Endodermal cell (in vitro differentiated cells): ENCODE measurements around the gene FXYD3. TPM values are rescaled to one million over a fixed set of nuclear protein-coding genes. Genes with fewer than 3 reads are reported as not detected.
A peak's percentile ranks its signal among the peaks of the same experiment; 100 is the strongest.
"Not testable (repeated sequence)": the region's sequence is repeated elsewhere in the genome, so short reads cannot be mapped to it uniquely, and the experiment has no call there.

Experiments used
- DNase-seq: peaks from one replicate; pipeline ENCODE4 v3.0.0-alpha.2; 2017
- H3K27ac ChIP-seq: 2 replicates; pipeline ENCODE4 v1.5.1; 2013; ENCODE audit warnings: mild to moderate bottlenecking, low read depth, low read length, moderate library complexity
- H3K27me3 ChIP-seq: 2 replicates; pipeline ENCODE4 v1.6.1; 2013; ENCODE audit warnings: mild to moderate bottlenecking, low read length, moderate library complexity; ENCODE audit not compliant: insufficient read depth, control insufficient read depth, poor library complexity, severe bottlenecking
- H3K36me3 ChIP-seq: 2 replicates; pipeline ENCODE4 v1.7.0; 2013; ENCODE audit warnings: mild to moderate bottlenecking, low read length, moderate library complexity; ENCODE audit not compliant: control insufficient read depth, insufficient read depth
- H3K4me1 ChIP-seq: one replicate; pipeline ENCODE4 v1.7.0; 2013; ENCODE audit warnings: low read length; ENCODE audit not compliant: control insufficient read depth, insufficient read depth
- H3K4me3 ChIP-seq: 2 replicates; pipeline ENCODE4 v1.5.1; 2013; ENCODE audit warnings: mild to moderate bottlenecking, low read length, moderate library complexity
- H3K9ac ChIP-seq: 2 replicates; pipeline ENCODE4 v1.6.1; 2013; ENCODE audit warnings: mild to moderate bottlenecking, low read length, moderate library complexity; ENCODE audit not compliant: poor library complexity, severe bottlenecking; ENCODE audit errors: extremely low read depth
- H3K9me3 ChIP-seq: 2 replicates; pipeline ENCODE4 v1.6.1; 2013; ENCODE audit warnings: mild to moderate bottlenecking, low read length, moderate library complexity; ENCODE audit not compliant: control insufficient read depth
- H3K27ac Mint-ChIP-seq: 2 replicates; pipeline ENCODE4 v1.8.0; 2020; ENCODE audit warnings: mixed read lengths
- H3K27me3 Mint-ChIP-seq: 2 replicates; pipeline ENCODE4 v1.8.0; 2021; ENCODE audit warnings: mild to moderate bottlenecking, mixed read lengths; ENCODE audit not compliant: insufficient read depth
- H3K36me3 Mint-ChIP-seq: 2 replicates; pipeline ENCODE4 v1.8.0; 2020; ENCODE audit warnings: low read depth, mixed read lengths
- H3K4me1 Mint-ChIP-seq: 2 replicates; pipeline ENCODE4 v1.8.0; 2020; ENCODE audit warnings: mixed read lengths
- H3K4me3 Mint-ChIP-seq: 2 replicates; pipeline ENCODE4 v1.8.0; 2020; ENCODE audit warnings: mild to moderate bottlenecking, moderate library complexity, mixed read lengths
- H3K9me3 Mint-ChIP-seq: 2 replicates; pipeline ENCODE4 v1.8.0; 2020; ENCODE audit warnings: mild to moderate bottlenecking, mixed read lengths
- WGBS, 2 experiments: methylation state at CpG; one replicate each; pipeline versions ENCODE4 v1.1.5 to v1.1.7; 2013; ENCODE audit warnings: missing lambda C conversion rate in 2 of 2, mixed read lengths in 1 of 2; ENCODE audit not compliant: insufficient coverage in 1 of 2, insufficient read length in 1 of 2; 5-methylcytosine and 5-hydroxymethylcytosine counted together
- total RNA-seq, 2 donors: library from RNA; stranded (reverse); fragmentation: NEBNext Ultra II Directional in 1 of 2; extraction: Animal tissue kit (Norgen Biotek cat#: 25700) in 1 of 2; gene quantifications; 2 replicates in 1 of 2; 3 replicates in 1 of 2; pipeline ENCODE4 v1.2.1, GENCODE V29; 2021
- TF ChIP-seq, protein P1 (sequence below): fragments of 200-600 bp; sonication (generic); conservative IDR thresholded peaks from 2 replicates; pipeline ENCODE4 v1.5.0; 2021; ENCODE audit warnings: antibody characterized with exemption, mild to moderate bottlenecking

The FXYD3 gene
- total RNA-seq, 2 donors from 2014 or later = not detected

DNA sequence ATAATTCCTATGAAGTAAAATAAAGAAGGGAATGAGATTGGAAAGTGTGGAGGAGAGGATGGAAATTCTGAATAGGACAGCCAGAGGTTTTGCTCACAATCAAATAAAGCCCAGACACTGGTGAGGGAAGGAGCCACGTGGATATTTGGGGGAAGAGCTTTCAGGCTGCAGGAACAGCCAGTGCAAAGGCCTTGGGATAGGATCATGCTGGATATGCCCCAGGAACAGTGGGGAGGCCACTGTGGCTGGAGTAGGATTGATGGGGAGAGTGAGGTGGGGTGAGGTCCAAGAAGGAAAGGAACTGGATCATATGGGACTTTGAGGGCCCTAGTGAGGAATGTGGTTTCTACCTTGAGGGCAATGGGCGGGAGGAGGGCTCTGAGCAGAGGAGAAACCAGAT is 34.8 kb downstream of the FXYD3 start:
- Mint-ChIP-seq H3K27me3 (peaks cover 39% of the 10 kb centered on the region), H3K4me3 (no peak overlapping the region), H3K9me3 (no peaks in the 10 kb centered on the region), H3K27ac (no peak overlapping the region), H3K4me1 (peaks cover 6% of the 10 kb centered on the region), H3K36me3 (no peaks in the 10 kb centered on the region)
- Histone ChIP-seq H3K27me3 (peaks cover 30% of the 10 kb centered on the region), H3K9ac (no peak overlapping the region), H3K27ac (no peak overlapping the region), H3K36me3 (no peaks in the 10 kb centered on the region), H3K4me1 (no peaks in the 10 kb centered on the region), H3K4me3 (no peak overlapping the region), H3K9me3 (no peaks in the 10 kb centered on the region)
- WGBS, 2 experiments = 79 to 83% methylated on average over 2 of the region's 2 CpGs
- TF ChIP-seq, protein P1, sequence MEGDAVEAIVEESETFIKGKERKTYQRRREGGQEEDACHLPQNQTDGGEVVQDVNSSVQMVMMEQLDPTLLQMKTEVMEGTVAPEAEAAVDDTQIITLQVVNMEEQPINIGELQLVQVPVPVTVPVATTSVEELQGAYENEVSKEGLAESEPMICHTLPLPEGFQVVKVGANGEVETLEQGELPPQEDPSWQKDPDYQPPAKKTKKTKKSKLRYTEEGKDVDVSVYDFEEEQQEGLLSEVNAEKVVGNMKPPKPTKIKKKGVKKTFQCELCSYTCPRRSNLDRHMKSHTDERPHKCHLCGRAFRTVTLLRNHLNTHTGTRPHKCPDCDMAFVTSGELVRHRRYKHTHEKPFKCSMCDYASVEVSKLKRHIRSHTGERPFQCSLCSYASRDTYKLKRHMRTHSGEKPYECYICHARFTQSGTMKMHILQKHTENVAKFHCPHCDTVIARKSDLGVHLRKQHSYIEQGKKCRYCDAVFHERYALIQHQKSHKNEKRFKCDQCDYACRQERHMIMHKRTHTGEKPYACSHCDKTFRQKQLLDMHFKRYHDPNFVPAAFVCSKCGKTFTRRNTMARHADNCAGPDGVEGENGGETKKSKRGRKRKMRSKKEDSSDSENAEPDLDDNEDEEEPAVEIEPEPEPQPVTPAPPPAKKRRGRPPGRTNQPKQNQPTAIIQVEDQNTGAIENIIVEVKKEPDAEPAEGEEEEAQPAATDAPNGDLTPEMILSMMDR = no peak
- no peak for DNase-seq

DNA sequence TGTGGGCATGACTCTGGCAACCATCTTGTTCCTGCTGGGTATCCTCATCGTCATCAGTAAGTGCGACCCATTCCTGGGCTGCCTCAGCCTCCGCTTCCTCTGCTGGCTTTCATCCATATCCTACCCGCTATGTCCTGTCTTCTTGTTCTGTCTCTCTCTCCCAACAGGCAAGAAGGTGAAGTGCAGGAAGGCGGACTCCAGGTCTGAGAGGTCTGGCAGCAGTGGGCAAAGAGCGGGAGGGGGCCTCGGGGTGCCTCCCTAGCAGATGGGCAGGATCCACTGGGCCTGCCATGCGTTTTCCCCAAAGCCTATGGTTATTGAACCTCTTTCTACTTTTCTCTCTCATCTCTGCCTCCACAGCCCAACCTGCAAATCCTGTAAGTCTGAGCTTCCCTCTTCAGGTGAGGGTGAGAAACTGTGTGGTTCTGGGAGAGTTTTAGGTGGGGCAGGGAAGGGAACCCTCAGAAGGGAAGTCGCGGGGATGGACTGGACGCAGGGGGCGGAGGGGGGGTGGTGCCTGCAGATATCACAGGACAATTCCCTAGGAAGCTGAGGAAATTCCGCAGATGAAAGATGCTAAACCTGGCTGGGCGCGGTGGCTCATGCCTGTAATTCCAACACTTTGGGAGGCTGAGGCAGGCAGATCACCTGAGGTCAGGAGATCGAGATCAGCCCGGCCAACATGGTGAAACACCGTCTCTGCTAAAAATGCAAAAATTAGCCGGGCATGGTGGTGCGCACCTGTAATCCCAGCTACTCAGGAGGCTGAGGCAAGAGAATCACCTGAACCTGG is 35.8 kb downstream of the FXYD3 start:
- no peak overlapping the region for H3K4me3 ChIP-seq
- 90% methylated on average over 20 of the region's 20 CpGs for WGBS, 2 experiments
- Mint-ChIP-seq H3K36me3 (no peaks in the 10 kb centered on the region), H3K27ac (no peak overlapping the region), H3K4me3 (no peak overlapping the region), H3K9me3 (no peaks in the 10 kb centered on the region), H3K27me3 (peaks cover 37% of the 10 kb centered on the region), H3K4me1 (peaks cover 6% of the 10 kb centered on the region)
- peak; percentile 65 for DNase-seq
- H3K9me3 ChIP-seq = no peaks in the 10 kb centered on the region
- TF ChIP-seq, protein P1 = peak; percentile 35
- peaks cover 27% of the 10 kb centered on the region for H3K27me3 ChIP-seq
- H3K9ac ChIP-seq = no peak overlapping the region
- no peaks in the 10 kb centered on the region for H3K4me1 ChIP-seq
- no peaks in the 10 kb centered on the region for H3K36me3 ChIP-seq
- H3K27ac ChIP-seq = no peak overlapping the region

DNA sequence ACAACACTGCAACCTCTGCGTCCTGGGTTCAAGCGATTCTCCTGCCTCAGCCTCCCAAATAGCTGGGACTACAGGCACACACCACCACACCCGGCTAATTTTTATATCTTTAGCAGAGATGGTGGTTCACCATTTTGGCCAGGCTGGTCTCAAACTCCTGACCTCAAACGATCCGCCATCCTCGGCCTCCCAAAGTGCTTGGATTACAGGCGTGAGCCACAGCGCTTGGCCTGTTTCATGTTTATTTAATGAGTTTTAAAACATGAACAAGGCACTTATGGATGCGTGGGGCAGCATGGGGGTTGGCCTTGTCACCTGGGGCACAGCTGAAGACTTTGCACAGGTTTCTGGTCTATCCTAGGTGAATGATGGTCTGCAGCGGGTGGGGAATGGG is 37.5 kb downstream of the FXYD3 start:
- H3K9me3 ChIP-seq, H3K9me3 Mint-ChIP-seq, H3K27ac Mint-ChIP-seq, H3K4me1 Mint-ChIP-seq, H3K4me3 Mint-ChIP-seq, H3K27ac ChIP-seq, H3K36me3 Mint-ChIP-seq, H3K4me3 ChIP-seq, H3K9ac ChIP-seq, H3K36me3 ChIP-seq, DNase-seq, H3K4me1 ChIP-seq: not testable (repeated sequence)
- WGBS, 2 experiments = 87 to 93% methylated on average over 6 to 10 of the region's 10 CpGs
- H3K27me3 Mint-ChIP-seq = peaks cover 36% of the 10 kb centered on the region
- peaks cover 27% of the 10 kb centered on the region for H3K27me3 ChIP-seq
